GM12801 (cell line): Measurements from ENCODE around the gene NEK6.

Experiments
- TF ChIP-seq, protein P1 (sequence below): IDR thresholded peaks from one replicate; pipeline ENCODE4 v1.5.1; 2011; ENCODE audit warnings: control low read depth; ENCODE audit not compliant: insufficient read length; ENCODE audit errors: extremely low read depth

Gene NEK6

DNA sequence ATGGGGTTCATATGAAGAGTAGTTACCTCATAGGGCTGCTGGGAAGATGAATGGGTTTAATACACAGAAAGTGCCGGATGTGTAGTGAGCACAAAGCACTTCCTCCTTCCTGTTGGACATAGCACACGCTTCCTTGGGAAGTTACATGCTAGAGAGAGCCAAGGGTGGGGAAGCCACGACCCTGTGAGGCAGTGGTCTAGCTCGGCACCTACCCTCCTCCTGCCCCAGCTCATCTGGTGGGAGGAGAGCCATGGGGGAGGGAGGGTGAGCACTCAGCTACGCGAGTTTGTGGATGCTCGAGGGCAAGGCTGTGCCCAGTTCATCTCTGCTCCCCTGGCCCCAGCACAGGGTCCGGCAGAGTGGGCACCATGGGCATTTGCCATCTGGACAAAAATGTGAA is 43.6 kb upstream of the NEK6 start:
- TF ChIP-seq, protein P1, sequence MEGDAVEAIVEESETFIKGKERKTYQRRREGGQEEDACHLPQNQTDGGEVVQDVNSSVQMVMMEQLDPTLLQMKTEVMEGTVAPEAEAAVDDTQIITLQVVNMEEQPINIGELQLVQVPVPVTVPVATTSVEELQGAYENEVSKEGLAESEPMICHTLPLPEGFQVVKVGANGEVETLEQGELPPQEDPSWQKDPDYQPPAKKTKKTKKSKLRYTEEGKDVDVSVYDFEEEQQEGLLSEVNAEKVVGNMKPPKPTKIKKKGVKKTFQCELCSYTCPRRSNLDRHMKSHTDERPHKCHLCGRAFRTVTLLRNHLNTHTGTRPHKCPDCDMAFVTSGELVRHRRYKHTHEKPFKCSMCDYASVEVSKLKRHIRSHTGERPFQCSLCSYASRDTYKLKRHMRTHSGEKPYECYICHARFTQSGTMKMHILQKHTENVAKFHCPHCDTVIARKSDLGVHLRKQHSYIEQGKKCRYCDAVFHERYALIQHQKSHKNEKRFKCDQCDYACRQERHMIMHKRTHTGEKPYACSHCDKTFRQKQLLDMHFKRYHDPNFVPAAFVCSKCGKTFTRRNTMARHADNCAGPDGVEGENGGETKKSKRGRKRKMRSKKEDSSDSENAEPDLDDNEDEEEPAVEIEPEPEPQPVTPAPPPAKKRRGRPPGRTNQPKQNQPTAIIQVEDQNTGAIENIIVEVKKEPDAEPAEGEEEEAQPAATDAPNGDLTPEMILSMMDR = no peak

DNA sequence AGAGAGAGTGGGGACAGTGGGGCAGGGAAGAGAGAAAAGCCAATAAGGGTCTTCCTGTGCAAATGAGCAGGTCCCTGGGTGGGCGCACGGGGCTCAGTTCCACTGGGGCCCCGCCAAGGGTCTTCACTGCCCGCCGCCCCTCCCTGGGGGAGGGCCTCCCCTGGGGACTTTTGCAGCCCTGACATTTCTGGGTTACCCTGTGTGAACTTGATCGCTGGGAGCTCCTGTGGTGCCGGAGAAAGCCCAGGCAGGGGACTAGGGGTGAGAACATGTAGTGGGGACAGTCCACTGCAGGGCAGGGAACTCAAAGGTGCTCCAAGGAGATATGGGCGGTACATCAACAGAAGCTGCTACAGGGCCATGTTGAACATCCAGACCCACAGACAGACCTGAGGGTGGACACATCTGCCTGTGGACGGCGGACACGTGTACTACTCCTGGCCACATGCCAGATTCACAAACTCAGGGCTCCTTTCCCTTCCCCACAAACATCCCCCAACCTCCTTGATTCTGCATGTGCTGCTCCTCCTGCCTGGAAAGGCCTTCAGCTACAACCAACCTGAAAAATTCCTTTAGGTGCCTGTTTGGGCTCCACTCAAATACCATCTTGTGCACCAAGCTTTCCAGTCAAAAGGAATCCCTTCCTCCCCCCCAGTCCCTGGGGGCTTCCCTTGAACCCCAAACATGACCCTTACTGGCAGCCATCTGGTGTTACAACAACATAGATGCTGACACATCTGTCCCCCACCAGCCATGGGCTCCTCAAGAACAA is 43.0 kb upstream of the NEK6 start:
- TF ChIP-seq, protein P1 = no peak

DNA sequence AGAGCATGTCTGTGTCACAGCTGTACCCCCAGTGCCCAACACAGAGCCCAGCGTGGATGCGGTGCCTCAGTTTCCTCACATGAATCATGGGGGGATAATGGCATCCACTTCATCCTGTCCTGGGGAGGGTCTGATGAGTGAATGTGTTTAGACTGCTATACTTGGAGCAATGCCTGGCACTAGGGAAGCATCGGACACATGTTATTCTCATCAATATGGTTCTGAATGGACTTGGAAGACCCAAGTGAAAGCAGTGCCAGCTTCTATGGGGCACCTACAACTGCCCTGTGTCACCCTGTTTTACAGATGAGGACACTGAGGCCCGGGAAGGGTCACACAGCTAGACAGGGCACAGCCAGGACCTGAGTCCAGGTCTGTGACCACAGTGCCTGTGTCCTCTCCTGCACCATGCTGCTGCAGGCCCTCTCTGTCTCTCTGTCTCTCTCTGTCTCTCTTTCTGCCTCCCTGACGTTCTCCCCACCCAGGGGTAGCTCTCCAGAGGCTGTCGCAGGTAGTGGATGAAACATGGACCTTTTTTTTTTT is 42.3 kb upstream of the NEK6 start:
- TF ChIP-seq, protein P1 = no peak

DNA sequence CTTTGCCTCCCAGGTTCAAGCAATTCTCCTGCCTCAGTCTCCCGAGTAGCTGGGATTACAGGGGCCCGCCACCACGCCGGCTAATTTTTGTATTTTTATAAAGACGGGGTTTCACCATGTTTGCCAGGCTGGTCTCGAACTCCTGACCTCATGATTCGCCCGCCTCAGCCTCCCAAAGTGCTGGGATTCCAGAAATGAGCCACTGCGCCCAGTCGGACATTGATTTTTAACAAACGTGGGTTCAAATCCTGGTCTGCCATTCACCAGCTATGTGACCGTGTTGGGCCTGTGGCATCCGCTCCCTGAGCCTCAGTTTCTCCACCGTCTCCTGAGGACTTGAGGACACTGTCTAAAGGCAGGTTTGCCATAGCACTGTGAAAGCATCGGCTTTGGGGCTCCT is 41.8 kb upstream of the NEK6 start:
- TF ChIP-seq, protein P1 = no peak

DNA sequence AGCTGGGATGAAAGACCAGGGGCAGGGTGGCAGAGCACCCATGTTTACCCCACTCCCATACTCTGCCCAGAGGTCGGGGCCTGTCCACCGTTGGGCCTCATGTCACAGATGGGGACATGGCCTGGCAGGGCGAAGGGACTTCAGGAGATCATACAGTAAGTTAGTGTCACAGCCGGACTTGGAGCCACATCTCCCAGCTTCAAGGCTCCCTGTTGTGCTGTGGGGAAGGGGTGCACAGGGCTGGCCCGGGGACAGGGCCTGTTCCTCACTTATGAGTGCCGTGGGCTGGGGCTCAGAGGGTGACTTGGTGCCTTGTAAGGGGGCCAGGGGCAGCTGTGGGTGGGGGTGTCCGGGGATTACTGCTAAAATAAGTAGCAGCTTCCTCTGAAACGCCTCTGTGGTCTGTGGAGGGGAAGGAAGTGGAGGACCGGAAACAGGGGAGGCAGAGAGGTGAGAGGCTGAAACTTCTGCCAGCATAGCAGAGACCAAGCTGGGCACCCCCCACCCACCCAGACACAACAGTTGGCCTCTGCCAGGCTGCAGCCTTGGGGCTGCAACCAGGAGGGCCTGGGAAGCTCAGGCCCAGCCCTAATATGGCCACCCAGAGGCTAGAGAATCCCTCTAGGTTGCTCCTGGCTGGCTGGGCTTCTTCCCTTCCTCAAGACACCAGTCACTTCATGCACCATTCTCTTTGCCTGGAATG is 41.1 kb upstream of the NEK6 start:
- TF ChIP-seq, protein P1 = no peak

DNA sequence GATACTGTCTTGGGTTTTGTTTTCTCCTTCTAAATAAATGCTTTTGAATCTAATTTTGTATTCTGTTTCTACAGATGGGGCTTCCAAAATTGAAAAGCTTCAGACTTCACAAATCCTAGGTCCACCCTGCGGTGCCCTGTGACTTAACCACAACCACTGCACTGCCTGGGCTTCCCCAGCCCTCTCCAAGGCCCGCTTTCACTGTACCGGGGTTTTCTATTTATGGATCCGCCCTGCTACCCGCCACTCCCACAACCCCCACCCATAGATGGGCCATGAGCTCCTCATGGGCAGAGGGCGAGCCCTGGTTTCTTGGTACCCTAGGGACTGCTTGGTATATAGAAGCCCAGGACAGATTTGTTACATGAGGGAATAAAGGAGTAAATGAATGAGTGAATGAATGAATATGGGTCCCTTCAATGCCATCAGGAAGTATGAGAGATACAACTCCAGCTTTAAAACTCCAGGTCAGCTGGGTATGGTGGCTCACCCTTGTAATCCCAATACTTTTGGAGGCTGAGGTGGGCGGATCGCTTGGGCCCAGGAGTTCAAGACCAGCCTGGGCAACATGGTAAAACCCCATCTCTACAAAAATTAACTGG is 39.8 kb upstream of the NEK6 start:
- TF ChIP-seq, protein P1 = no peak

DNA sequence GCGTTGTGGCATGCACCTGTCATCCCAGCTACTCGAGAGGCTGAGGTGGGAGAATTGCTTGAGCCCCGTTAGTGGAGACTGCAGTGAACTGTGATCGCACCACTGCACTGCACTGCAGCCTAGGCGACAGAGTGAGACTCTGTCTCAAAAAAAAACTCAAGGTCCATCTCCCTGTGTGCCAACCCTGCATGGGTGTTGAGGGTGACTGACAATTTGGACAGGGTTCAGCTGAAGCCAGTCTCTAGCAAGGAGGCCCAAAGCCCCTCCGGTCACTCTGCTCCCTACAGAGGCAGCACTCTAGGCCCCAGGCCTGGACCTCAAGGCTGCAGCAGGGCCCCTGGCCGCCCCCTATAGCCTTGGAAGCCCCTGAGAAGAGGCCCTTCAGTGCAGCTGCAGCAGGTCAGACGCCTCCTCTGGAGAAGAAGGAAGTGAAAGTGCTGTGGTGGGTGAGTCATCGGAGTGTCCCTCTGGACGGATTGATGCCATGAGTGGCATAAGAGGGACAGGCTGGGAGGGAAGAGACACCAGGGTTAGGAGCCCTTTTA is 39.2 kb upstream of the NEK6 start:
- TF ChIP-seq, protein P1 = no peak
